IPS-18c (cell line): ENCODE data around the gene RPGR.
A peak's percentile ranks its signal among the peaks of the same experiment; 100 is the strongest.

Source experiments
- H3K4me3 ChIP-seq: 2 replicates; pipeline ENCODE4 v1.7.0; 2013; ENCODE audit warnings: low read depth, mild to moderate bottlenecking, low read length, moderate library complexity; ENCODE audit not compliant: insufficient read depth
- H3K9me3 ChIP-seq: one replicate; pipeline ENCODE4 v1.6.1; 2013; ENCODE audit warnings: mild to moderate bottlenecking, low read length, moderate library complexity; ENCODE audit not compliant: control insufficient read depth, insufficient read depth

Gene RPGR

GRCh38 chrX:38336538-38337240 is 9.4 kb upstream of the RPGR start:
- no peaks in the 10 kb centered on the region for H3K9me3 ChIP-seq
- no peak overlapping the region for H3K4me3 ChIP-seq

DNA sequence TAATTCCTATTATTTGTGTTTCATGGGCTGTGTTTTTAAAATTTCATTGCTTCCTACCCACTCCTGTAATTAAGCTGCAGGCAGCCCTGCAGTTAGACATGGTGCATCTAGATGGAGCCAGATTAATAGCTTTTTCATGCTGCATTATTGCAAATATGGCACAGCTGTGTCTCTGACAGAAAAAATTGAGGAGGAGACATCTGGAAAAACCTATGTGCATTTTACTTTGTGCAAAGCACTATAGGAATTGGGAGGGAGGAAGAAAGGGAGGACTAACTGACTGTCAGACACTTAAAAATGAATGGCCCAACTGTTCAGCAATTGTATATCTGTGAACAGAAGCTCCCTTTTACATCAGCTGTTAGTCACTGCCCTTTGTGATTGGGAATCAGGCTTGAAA is 8.1 kb upstream of the RPGR start:
- H3K4me3 ChIP-seq, result no peak overlapping the region

GRCh38 chrX:38332505-38332904 is 5.2 kb upstream of the RPGR start:
- H3K4me3 ChIP-seq, result no peak overlapping the region
- H3K9me3 ChIP-seq, result no peaks in the 10 kb centered on the region

More for the DNA sequence above, 8.1 kb upstream of the RPGR start:
- no peaks in the 10 kb centered on the region for H3K9me3 ChIP-seq

- H3K4me3 ChIP-seq, result no peak overlapping the region
- no peaks in the 10 kb centered on the region for H3K9me3 ChIP-seq
Measured at GRCh38 chrX:38327775-38328081, 419 bp upstream of the RPGR start.

GRCh38 chrX:38326086-38326485 is 1.2 kb downstream of the RPGR start:
- H3K4me3 ChIP-seq, result peak overlapping the region; percentile 87
- H3K9me3 ChIP-seq, result no peaks in the 10 kb centered on the region

GRCh38 chrX:38320819-38321218 is 6.5 kb downstream of the RPGR start:
- Histone ChIP-seq H3K4me3 (no peak overlapping the region), H3K9me3 (peaks cover 2% of the 10 kb centered on the region)

DNA sequence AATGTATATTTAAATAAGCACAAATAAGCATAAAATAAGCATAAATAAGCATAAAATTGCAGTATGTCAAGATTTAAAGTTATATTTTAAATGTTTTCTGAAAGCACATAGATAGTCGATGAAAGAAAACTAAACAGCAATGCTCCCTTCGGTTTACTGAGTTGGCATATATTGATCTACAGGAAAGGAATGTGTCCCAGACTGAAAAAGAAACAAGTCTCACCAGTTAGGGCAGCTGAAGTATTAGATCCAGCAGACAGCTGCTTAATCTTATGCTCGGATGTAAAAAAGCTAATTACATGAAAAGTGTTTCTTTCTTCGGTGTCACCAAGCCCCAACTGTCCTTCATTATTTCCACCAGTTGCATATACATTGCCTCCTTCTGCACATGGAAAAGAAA is 8.7 kb downstream of the RPGR start:
- Histone ChIP-seq H3K4me3 (no peak overlapping the region), H3K9me3 (peaks cover 2% of the 10 kb centered on the region)

DNA sequence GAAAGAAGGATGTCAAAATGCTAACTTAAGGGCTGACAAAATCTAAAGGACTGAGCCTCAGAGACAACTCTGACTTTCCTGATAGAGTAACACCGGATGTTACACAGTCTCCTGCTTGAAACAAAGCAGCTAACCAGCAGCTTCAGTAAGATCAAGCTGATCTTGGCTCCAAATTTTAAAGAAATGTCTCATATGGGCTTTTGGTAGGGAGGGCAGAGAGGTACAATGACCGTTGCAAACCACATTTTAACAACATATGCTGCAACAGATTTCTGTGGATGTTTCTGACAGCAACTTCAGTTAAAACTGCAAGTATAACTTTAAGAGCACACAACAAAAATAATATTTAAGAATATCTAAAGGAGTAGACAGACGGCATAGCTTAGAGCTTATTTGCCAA is 9.1 kb downstream of the RPGR start:
- no peak overlapping the region for H3K4me3 ChIP-seq

DNA sequence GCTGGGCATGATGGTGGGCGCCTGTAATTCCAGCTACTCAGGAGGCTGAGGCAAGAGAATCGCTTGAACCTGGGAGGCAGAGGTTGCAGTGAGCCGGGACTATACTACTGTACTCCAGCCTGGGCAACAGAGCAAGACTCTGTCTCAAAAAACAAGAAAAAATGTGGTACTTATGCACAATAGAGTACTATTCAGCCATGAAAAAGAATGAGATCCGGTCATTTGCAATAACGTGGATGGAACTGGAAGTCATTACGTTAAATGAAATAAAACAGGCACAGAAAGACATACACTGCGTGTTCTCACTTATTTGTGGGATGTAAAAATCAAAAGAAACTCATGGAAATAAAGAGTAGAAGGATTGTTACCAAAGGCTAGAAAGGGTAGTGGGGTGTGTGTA is 12.1 kb downstream of the RPGR start:
- Histone ChIP-seq H3K4me3 (no peak overlapping the region), H3K9me3 (no peaks in the 10 kb centered on the region)

More for the DNA sequence above, 9.1 kb downstream of the RPGR start:
- peaks cover 2% of the 10 kb centered on the region for H3K9me3 ChIP-seq

DNA sequence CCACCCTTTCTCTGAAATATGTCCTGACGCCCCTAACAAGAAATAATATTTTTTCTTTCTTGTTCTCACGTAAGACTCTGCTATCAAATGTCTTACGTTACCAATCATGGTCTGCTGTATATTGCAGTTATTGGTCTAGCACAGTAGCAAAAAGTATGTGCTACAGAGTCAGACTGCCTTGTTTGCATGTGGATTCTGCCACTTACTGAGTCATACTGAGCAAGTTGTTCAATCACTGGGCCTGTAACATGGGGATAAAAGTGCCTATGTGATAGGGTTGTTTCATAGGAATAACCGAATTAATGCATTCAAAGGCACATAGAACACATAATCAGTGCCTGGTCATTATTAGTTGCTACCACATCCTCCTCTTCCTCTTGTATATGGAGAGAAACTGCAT is 14.1 kb downstream of the RPGR start:
- Histone ChIP-seq H3K9me3 (no peaks in the 10 kb centered on the region), H3K4me3 (no peak overlapping the region)

DNA sequence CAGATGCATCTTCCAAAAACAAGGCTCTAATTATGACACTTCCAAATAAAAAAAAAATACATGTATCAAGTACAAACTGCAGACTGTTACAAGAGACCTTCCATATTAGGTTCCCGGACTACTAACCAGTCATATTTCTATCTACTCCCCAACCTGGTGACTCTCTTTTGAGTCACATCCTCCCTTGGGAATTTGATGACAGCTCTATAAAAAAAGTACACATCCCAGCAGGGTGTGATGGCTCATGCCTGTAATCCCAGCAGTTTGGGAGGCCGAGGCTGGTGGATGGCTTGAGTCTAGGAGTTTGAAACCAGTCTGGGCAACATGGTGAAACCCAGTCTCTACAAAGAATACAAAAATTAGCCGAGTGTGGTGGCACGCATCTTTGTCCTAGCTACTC is 14.9 kb downstream of the RPGR start:
- Histone ChIP-seq H3K4me3 (no peak overlapping the region), H3K9me3 (no peaks in the 10 kb centered on the region)

- no peaks in the 10 kb centered on the region for H3K9me3 ChIP-seq
Measured at GRCh38 chrX:38311743-38312142, 15.6 kb downstream of the RPGR start.

DNA sequence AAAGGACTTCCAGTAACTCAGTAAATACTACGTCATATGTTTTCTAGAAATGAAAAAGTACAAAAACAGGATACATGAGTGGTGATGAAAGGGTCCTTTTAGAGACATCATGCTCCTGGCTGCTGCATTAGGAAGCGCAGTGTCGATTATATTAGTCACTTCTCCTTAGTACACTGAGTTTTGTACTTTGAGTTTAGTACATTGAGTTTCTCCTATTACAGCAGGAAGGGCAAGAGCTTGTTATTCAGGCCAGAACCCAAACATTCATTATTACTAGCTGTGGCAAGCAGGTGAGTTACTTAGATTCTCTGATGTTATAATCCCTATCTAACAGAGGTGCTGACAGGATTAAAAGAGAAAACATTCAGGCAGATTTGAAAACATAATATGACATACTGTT is 21.3 kb downstream of the RPGR start:
- no peak overlapping the region for H3K4me3 ChIP-seq
- no peaks in the 10 kb centered on the region for H3K9me3 ChIP-seq

More at GRCh38 chrX:38311743-38312142, 15.6 kb downstream of the RPGR start:
- no peak overlapping the region for H3K4me3 ChIP-seq

DNA sequence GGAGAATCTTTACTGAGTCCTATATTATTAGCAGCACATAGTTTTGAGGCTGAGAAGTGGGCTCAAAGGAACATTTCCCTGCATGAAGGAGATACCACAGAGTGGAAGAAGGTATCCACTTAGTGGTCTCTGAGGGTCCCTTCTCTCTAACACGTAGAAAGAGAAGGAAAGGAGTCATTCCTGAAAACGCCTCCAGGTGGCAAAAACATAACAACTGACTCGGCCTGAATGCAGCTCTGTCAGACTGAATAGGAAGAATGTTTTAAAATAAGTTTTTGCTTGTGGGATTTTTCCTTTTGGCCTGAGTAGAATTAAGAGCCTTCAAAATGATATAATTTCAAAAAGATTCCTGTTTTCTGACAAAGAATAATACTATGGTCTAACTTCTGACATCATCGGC is 23.3 kb downstream of the RPGR start:
- Histone ChIP-seq H3K4me3 (no peak overlapping the region), H3K9me3 (no peaks in the 10 kb centered on the region)

DNA sequence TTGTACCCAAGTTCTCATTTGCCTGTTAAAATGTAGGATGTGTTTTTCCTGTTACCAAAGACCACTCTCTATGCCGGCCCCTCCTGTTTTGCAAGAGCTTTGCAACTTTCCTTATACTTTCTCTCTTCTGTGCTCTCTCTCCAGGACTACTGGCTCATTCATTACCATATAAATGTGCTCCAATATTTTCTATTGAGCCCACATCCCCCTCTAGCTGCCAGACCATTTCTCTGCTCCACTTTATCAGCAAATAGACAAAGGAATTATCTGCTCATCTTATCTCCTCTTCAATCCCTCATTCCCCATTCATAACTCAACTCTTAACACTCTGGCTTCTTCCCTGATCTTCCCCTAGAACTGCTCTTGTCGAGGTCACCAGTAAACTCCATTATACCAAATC is 33.6 kb downstream of the RPGR start:
- Histone ChIP-seq H3K4me3 (0 out of 2 replicates have a peak overlapping the region, but pooled peaks have one; percentile 1), H3K9me3 (peaks cover 3% of the 10 kb centered on the region)

GRCh38 chrX:38287674-38288073 is 39.6 kb downstream of the RPGR start:
- no peaks in the 10 kb centered on the region for H3K9me3 ChIP-seq

DNA sequence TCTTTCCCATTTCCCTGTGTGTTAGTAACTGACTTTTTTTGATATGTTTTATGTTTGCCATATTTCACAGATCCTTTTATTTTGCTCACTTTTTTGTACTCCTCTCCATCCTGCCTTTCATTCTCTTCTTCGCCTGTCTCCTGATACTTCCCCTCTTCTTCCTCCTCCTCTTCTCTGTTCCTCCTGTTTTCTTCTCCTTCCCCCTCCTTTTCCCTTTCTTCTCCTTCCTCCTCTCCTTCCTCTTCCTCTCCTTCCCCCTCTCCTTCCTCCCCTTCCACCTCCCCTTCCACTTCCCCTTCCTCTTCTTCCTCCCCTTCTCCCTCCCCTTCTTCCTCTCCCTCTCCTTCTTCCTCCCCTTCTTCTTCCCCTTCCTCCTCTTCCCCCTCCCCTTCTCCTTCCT is 41.7 kb downstream of the RPGR start:
- no peak overlapping the region for H3K4me3 ChIP-seq

More at GRCh38 chrX:38287674-38288073, 39.6 kb downstream of the RPGR start:
- no peak overlapping the region for H3K4me3 ChIP-seq

GRCh38 chrX:38282049-38282448 is 45.3 kb downstream of the RPGR start:
- Histone ChIP-seq H3K9me3 (no peaks in the 10 kb centered on the region), H3K4me3 (no peak overlapping the region)

More for the DNA sequence above, 41.7 kb downstream of the RPGR start:
- no peaks in the 10 kb centered on the region for H3K9me3 ChIP-seq

DNA sequence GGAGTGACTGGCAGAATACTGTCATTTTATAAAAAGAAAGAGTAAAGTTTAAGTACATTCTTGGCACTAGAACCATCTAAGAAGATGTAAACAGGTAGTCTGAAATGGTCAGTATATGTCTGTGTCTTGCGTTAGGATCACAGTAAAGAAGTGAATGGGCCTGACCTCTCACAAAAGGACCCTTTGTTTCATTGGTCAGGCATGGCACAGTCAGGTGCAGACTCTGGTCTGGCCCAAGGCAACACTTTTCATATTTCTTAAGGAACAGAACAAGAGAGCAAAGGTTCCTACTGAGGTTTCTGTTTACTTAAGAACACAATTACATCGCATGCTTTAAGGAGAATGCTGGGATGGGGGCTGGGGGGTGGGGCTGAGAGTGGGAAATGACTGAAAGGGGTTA is 48.1 kb downstream of the RPGR start:
- Histone ChIP-seq H3K4me3 (no peak overlapping the region), H3K9me3 (no peaks in the 10 kb centered on the region)
